Thoracic aorta (tissue), 2 donors: ENCODE data around the gene KPNA6. TPM values are rescaled to one million over a fixed set of nuclear protein-coding genes. Genes with fewer than 3 reads are reported as not detected.
"Not testable (repeated sequence)": the region's sequence is repeated elsewhere in the genome, so short reads cannot be mapped to it uniquely, and the experiment has no call there.

ENCODE experiments used
- ATAC-seq: fragments of 150-250 bp; one replicate; pipeline ENCODE4 v1.8.0; 2017; ENCODE audit warnings: low read depth; ENCODE audit not compliant: insufficient number of reproducible peaks, low FRiP score
- DNase-seq: peaks from one replicate; pipeline ENCODE4 v3.0.0-alpha.2; 2020; ENCODE audit warnings: low spot score
- H3K27ac ChIP-seq, 2 donors: fragments of 200-600 bp; sonication (generic); 1 replicate in 1 of 2; 2 replicates in 1 of 2; pipeline ENCODE4 v1.5.1; 2016; ENCODE audit warnings: mild to moderate bottlenecking in 2 of 2, moderate library complexity in 2 of 2
- H3K27me3 ChIP-seq: fragments of 200-600 bp; sonication (generic); replicated peaks from 2 replicates; pipeline ENCODE4 v1.6.0; 2016; ENCODE audit warnings: mild to moderate bottlenecking; ENCODE audit not compliant: insufficient read depth
- H3K36me3 ChIP-seq: fragments of 200-600 bp; sonication (generic); one replicate; pipeline ENCODE4 v1.5.1; 2016
- H3K4me1 ChIP-seq, 2 donors: fragments of 200-600 bp; sonication (generic); 1 replicate in 1 of 2; 2 replicates in 1 of 2; pipeline versions ENCODE4 v1.5.1 to v1.6.0; 2016; ENCODE audit warnings: low read depth in 2 of 2, mild to moderate bottlenecking in 1 of 2; ENCODE audit not compliant: control insufficient read depth in 1 of 2
- H3K4me3 ChIP-seq: fragments of 200-600 bp; sonication (generic); 2 replicates; pipeline ENCODE4 v1.5.1; 2016; ENCODE audit warnings: mild to moderate bottlenecking
- H3K9me3 ChIP-seq: fragments of 200-600 bp; sonication (generic); 2 replicates; pipeline ENCODE4 v1.5.1; 2016
- CTCF ChIP-seq: fragments of 200-600 bp; sonication (generic); IDR thresholded peaks from one replicate; pipeline ENCODE4 v1.5.1; 2019; ENCODE audit warnings: antibody characterized with exemption
- total RNA-seq, 2 donors: library from RNA; depleted of rRNA; stranded (reverse); fragments of >200 nt; gene quantifications; one replicate each; pipeline versions ENCODE4 v1.1.0 to v1.2.3, GENCODE V29; 2016

The KPNA6 gene
- total RNA-seq, 2 donors from 2014 or later = 30.6 to 53.3 TPM

GRCh38 chr1:32122151-32122550, 14.3 kb downstream of the KPNA6 start:
- no peak for ATAC-seq
- H3K27me3 ChIP-seq = no peaks in the 10 kb centered on the region
- H3K9me3 ChIP-seq = no peaks in the 10 kb centered on the region
- DNase-seq = no peak
- peaks cover 18 to 49% of the 10 kb centered on the region in 2 donors for H3K4me1 ChIP-seq
- H3K36me3 ChIP-seq = no peaks in the 10 kb centered on the region
- no peak overlapping the region for H3K4me3 ChIP-seq
- H3K27ac ChIP-seq = peak overlapping the region in 1 of 2 donors; percentile 30
- no peak for TF ChIP-seq CTCF

GRCh38 chr1:32123361-32123760, 15.5 kb downstream of the KPNA6 start:
- H3K4me3 ChIP-seq, H3K9me3 ChIP-seq, H3K36me3 ChIP-seq, H3K27ac ChIP-seq, ATAC-seq, DNase-seq, H3K27me3 ChIP-seq: not testable (repeated sequence)
- peaks cover 18 to 37% of the 10 kb centered on the region in 2 donors for H3K4me1 ChIP-seq

DNA sequence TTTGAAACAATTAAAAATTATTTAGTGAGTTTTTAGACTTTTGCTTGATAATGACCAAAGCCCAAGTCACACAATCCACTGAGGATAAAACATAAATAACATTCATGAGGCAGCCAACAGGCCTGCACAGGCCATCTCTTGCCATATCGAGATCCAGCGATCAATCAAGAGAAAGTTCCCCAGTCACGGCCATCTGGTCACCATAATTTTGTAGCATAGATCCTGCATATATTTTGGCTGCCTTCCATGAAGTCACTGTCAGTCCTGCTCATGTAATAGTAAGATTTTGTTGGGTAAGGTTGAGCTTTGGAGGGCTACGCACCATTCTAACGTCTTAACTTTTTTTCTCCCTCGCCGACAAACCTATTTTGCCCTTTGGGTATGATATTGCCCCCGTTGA, 17.5 kb downstream of the KPNA6 start:
- Histone ChIP-seq H3K27me3 (no peaks in the 10 kb centered on the region), H3K36me3 (no peaks in the 10 kb centered on the region), H3K4me1 (peaks cover 15 to 43% of the 10 kb centered on the region in 2 donors), H3K4me3 (no peak overlapping the region), H3K27ac (no peak overlapping the region), H3K9me3 (no peaks in the 10 kb centered on the region)
- TF ChIP-seq CTCF = no peak
- no peak for DNase-seq
- no peak for ATAC-seq

DNA sequence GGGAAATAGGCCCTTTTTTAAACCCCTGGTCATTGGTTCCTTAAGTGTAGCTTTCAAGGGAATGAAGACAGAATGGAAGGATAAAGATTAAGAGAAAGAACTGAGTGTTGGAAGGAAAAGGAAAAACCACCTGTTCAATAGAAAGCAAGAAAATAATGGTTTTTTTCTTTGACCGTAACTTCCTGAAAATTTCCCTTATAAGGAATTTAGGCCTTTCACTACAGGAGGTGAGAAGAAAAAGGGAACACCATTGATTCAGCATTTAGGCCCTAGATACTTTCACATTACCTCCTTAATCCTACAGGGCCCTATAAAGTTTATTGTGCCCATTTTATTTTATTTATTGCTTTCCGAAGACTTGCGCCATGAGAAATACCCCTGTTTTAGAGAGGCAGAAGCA, 18.9 kb downstream of the KPNA6 start:
- H3K27me3 ChIP-seq = no peaks in the 10 kb centered on the region
- ATAC-seq = no peak
- peaks cover 15 to 34% of the 10 kb centered on the region in 2 donors for H3K4me1 ChIP-seq
- H3K4me3 ChIP-seq = no peak overlapping the region
- H3K27ac ChIP-seq = no peak overlapping the region
- no peaks in the 10 kb centered on the region for H3K36me3 ChIP-seq
- no peak for TF ChIP-seq CTCF
- H3K9me3 ChIP-seq = no peaks in the 10 kb centered on the region
- DNase-seq = no peak

- peak; percentile 24 for TF ChIP-seq CTCF
- Histone ChIP-seq H3K4me1 (peaks cover 11 to 26% of the 10 kb centered on the region in 2 donors), H3K4me3 (no peak overlapping the region), H3K27me3 (no peaks in the 10 kb centered on the region), H3K9me3 (no peaks in the 10 kb centered on the region), H3K27ac (no peak overlapping the region), H3K36me3 (no peaks in the 10 kb centered on the region)
- DNase-seq (no peak), ATAC-seq (no peak)
Observed at GRCh38 chr1:32127409-32128198, 19.7 kb downstream of the KPNA6 start.

GRCh38 chr1:32128479-32128878, 20.6 kb downstream of the KPNA6 start:
- TF ChIP-seq CTCF = no peak
- H3K4me1 ChIP-seq = peaks cover 5 to 29% of the 10 kb centered on the region in 2 donors
- DNase-seq (no peak), ATAC-seq (no peak)
- H3K36me3 ChIP-seq = no peaks in the 10 kb centered on the region
- H3K27ac ChIP-seq = no peak overlapping the region
- no peaks in the 10 kb centered on the region for H3K9me3 ChIP-seq
- no peak overlapping the region for H3K4me3 ChIP-seq
- no peaks in the 10 kb centered on the region for H3K27me3 ChIP-seq
